ENCODE data around the gene DHX58. TPM values are rescaled to one million over a fixed set of nuclear protein-coding genes. Genes with fewer than 3 reads are reported as not detected.

The DHX58 gene
- polyA plus RNA-seq, 1 donor = 5.8 TPM

DNA sequence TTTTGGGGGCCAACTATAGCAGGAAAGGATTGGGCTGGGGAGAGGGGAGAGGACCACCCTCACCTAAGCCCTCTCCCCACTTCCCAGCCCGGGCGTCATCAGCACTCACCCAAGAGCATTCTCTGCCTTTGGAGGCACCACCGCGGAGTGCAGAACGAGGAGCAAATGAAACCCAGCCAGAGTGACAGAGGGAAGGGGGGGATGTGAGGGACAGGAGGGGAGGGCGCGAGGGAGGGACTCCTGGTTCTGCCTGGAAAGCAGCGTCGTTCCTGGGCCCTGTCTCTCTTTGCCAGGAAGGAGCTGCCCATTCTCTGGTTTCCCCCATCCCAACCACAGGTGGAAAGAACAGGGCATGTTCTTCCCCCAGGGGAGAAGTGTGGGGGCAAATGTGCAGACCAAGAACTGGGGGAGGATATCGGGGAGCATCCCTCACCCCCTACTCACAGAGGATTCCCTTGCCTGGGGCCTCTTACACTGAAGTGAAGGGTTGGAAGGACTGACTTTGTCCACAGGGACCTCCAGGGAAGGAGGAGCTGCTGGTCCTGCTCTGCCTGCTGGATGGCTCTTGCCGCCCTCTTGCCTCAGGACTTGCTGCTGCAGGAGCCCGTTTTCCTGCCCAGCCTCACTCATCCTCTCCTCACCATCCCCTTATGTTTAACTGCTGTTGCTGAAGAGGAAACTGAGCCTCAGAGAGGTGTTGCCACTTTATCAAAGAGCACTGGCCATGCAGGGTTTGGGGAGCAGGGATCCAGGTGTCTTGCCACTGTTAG lies 58.6 kb downstream of the DHX58 start:
- DNase-seq (ENCODE audit: low read depth) = no peak

DNA sequence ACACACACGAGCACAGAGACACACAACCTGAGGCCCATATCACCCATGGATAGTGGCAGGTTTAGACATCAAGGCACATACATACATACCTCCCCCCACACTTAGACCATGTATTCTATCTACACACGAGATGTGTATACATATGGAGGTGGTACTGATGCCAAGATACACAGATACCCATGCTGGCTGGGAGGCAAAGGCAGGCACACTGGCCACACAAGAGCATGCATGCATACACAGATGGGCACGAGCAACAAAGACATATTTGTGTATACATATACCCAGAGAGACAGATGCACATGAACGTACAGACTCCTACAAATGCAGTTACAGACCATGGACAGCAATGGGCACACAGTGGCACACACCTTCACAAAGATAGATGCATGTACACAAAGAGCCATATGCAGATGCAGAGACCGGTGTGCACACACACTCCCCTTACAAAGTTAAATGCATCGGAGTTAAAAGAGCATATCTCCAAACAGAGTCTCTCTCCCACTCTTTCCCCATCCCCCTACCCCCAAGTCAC lies 60.1 kb downstream of the DHX58 start:
- DNase-seq (ENCODE audit: low read depth) = no peak

DNA sequence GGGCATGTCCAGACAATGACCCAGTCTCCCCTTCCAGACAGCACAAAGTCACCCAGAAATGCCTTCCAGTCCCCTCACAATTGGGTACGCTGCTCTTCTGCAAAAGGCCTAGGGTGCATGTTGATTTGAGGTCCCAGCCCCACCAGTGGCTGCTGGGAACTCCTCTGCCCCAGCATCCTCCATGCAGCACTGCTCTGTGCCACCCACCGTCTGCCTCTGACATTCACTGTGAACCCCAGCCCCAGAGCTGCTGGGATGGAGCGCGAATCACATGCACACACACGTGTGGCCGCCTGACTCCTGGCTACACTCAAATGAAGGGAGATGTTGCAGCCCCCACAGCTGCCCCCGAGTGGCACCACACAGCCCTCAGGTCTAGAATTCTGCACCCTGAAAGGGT lies 60.9 kb downstream of the DHX58 start:
- no peak for DNase-seq (ENCODE audit: low read depth)

Other genes starting within 250 kb of the DHX58 start
- 4.9 TPM for gene KLHL11, start 247.3 kb downstream of the DHX58 start, polyA plus RNA-seq (ENCODE audit: insufficient read length)
- 44.4 TPM for gene ACLY, start 193.8 kb downstream of the DHX58 start, polyA plus RNA-seq (ENCODE audit: insufficient read length)
- gene ODAD4, start 182.1 kb downstream of the DHX58 start, polyA plus RNA-seq (ENCODE audit: insufficient read length) = 0.80 TPM
- gene CNP, start 145.9 kb downstream of the DHX58 start, polyA plus RNA-seq (ENCODE audit: insufficient read length) = 40.1 TPM
- gene DNAJC7, start 95.3 kb downstream of the DHX58 start, polyA plus RNA-seq (ENCODE audit: insufficient read length) = 97.2 TPM
- 47.9 TPM for gene NKIRAS2, start 92.6 kb downstream of the DHX58 start, polyA plus RNA-seq (ENCODE audit: insufficient read length)
- gene C17orf113, start 62.1 kb downstream of the DHX58 start, polyA plus RNA-seq (ENCODE audit: insufficient read length) = 1.2 TPM
- 6.7 TPM for gene ZNF385C, start 14.2 kb downstream of the DHX58 start, polyA plus RNA-seq (ENCODE audit: insufficient read length)
- gene KAT2A, start 8.7 kb upstream of the DHX58 start, polyA plus RNA-seq (ENCODE audit: insufficient read length) = 45.9 TPM
- 0.25 TPM for gene HSPB9, start 10.1 kb upstream of the DHX58 start, polyA plus RNA-seq (ENCODE audit: insufficient read length)
- 60.0 TPM for gene RAB5C, start 42.3 kb upstream of the DHX58 start, polyA plus RNA-seq (ENCODE audit: insufficient read length)
- not detected for gene KCNH4, start 68.4 kb upstream of the DHX58 start, polyA plus RNA-seq (ENCODE audit: insufficient read length)
- not detected for gene HCRT, start 72.7 kb upstream of the DHX58 start, polyA plus RNA-seq (ENCODE audit: insufficient read length)
- 12.8 TPM for gene GHDC, start 81.8 kb upstream of the DHX58 start, polyA plus RNA-seq (ENCODE audit: insufficient read length)
- 40.2 TPM for gene STAT5B, start 163.7 kb upstream of the DHX58 start, polyA plus RNA-seq (ENCODE audit: insufficient read length)
- 15.0 TPM for gene STAT5A, start 175.8 kb upstream of the DHX58 start, polyA plus RNA-seq (ENCODE audit: insufficient read length)

Measured in forelimb muscle (tissue), 1 donor.